Activated naive CD8-positive, alpha-beta T cell treated with anti-CD3 and anti-CD28 coated beads, Interleukin-2, amount 10 ng/mL, durations not matched to agents 7 days and 5 days (primary cell): Measurements from ENCODE around the gene DYDC1. TPM values are rescaled to one million over a fixed set of nuclear protein-coding genes. Genes with fewer than 3 reads are reported as not detected.
"Not testable (repeated sequence)": the region's sequence is repeated elsewhere in the genome, so short reads cannot be mapped to it uniquely, and the experiment has no call there.

ENCODE experiments used
- ATAC-seq: fragments of 150-1000 bp; cut with Tn5 transposase; one replicate; pipeline ENCODE4 v1.10.0; 2021; ENCODE audit warnings: low read depth, moderate library complexity
- POLR2A ChIA-PET: fragments of 350-600 bp; sonication (Branson Sonifier 250); formaldehyde crosslinking; loops from one replicate; lab custom pipeline; 2021; ENCODE audit warnings: antibody characterized with exemption; lab: Charles Lee
- DNase-seq: peaks from one replicate; pipeline ENCODE4 v3.0.0; 2021
- H3K27ac Mint-ChIP-seq: one replicate; pipeline ENCODE4 v1.8.0; 2022; ENCODE audit warnings: mild to moderate bottlenecking, mixed read lengths
- H3K27me3 Mint-ChIP-seq: one replicate; pipeline ENCODE4 v1.8.0; 2022; ENCODE audit warnings: mild to moderate bottlenecking, moderate library complexity, mixed read lengths
- H3K36me3 Mint-ChIP-seq: one replicate; pipeline ENCODE4 v1.8.0; 2021; ENCODE audit warnings: mild to moderate bottlenecking, mixed read lengths
- H3K4me1 Mint-ChIP-seq: one replicate; pipeline ENCODE4 v1.8.0; 2021; ENCODE audit warnings: mixed read lengths
- H3K4me3 Mint-ChIP-seq: one replicate; pipeline ENCODE4 v1.8.0; 2022; ENCODE audit warnings: mild to moderate bottlenecking, moderate library complexity, mixed read lengths
- H3K9me3 Mint-ChIP-seq: one replicate; pipeline ENCODE4 v1.8.0; 2021; ENCODE audit warnings: mixed read lengths
- total RNA-seq, 2 experiments: library from RNA; stranded (reverse); gene quantifications; one replicate each; pipeline ENCODE4 v1.2.3, GENCODE V29; 2021

DYDC1 gene
- total RNA-seq, 2 experiments from 2014 or later, result not detected

DNA sequence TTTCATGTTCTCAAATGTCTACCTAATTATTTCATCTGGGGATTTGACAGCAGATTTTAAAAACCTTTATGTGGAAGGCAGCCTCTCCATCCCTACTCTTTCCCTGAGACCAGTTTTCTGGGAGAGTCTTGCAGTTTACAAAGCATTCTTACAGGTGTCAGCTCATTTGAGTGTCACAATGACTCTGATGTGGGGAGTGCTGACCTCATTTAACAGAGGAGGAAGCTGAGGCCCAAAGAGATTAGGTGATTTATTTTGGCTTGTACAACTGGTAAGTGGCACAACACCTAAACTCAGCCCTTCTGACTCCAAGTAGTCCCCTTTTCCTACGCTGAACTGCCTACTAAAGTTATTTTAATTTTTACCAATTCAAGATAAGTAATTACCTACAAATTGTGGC, 33.8 kb downstream of the DYDC1 start:
- H3K4me3 Mint-ChIP-seq, result no peak overlapping the region
- DNase-seq (no peak), ATAC-seq (no peak)
- no peaks in the 10 kb centered on the region for H3K36me3 Mint-ChIP-seq
- POLR2A ChIA-PET, result no interaction called here
- H3K27ac Mint-ChIP-seq, result no peak overlapping the region
- H3K4me1 Mint-ChIP-seq, result no peaks in the 10 kb centered on the region
- no peaks in the 10 kb centered on the region for H3K9me3 Mint-ChIP-seq
- H3K27me3 Mint-ChIP-seq, result peaks cover 9% of the 10 kb centered on the region

DNA sequence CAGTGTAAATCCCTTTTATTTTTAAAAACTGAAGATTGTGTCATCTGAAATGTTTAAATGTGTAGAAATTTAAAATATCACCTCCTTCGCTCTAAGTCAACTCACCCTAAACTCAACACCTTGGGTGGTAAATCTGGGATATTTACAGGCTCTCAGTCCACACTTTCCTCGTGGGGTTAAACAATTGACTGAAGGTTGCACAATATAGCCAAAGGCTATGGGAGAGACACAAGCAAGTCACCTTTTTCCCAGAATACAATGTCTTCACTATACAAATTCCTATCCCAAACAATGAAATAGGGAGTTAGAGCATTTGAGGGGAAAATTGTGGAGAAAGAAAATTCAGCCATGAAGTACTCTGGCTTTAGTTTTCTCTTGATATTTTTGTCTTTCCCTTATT, 34.4 kb downstream of the DYDC1 start:
- POLR2A ChIA-PET, result no interaction called here
- Mint-ChIP-seq H3K27me3 (peaks cover 9% of the 10 kb centered on the region), H3K27ac (no peak overlapping the region), H3K9me3 (no peaks in the 10 kb centered on the region), H3K4me1 (no peaks in the 10 kb centered on the region), H3K4me3 (no peak overlapping the region), H3K36me3 (no peaks in the 10 kb centered on the region)
- no peak for DNase-seq
- ATAC-seq, result no peak

DNA sequence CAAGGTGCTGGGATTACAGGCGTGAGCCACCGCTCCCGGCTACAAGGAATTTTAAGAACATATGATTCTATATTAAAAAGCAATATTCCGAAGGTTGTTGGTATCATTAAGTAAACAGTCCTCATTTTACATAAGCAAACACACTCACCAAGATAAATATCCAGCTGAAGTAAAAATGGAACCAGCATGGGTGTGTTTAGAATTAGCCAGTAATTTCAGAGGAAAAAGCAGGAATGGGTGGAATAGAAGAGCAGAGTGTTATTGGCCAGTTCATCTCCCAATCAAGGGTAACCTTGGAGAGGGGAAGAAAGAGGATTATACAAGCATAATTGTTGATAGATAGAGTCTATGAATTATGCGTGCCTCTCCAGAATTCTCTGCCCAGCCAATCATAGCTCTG, 35.4 kb downstream of the DYDC1 start:
- H3K27ac Mint-ChIP-seq, result no peak overlapping the region
- ATAC-seq, result no peak
- POLR2A ChIA-PET, result no interaction called here
- DNase-seq, result no peak
- H3K4me1 Mint-ChIP-seq, result no peaks in the 10 kb centered on the region
- H3K9me3 Mint-ChIP-seq, result no peaks in the 10 kb centered on the region
- H3K4me3 Mint-ChIP-seq, result no peak overlapping the region
- H3K36me3 Mint-ChIP-seq, result no peaks in the 10 kb centered on the region
- peaks cover 11% of the 10 kb centered on the region for H3K27me3 Mint-ChIP-seq

DNA sequence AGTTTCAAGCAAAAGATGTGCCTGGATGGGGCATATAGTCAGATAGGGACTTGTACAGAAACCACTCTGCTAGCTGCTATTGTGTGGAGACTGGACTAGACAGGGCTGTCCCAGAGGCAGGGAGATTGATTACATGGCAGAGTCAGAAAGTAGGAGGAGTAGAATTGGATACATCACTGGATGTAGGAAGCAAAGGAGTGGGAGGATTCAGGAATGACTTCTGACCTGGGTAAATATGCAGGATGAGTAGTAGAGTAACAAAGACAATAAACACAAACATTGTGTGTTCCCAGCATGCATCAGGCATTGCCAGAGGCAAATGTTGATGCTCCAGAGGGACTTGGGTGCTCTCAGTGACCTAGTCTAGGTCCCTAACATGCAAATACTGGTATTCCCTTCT, 36.2 kb downstream of the DYDC1 start:
- POLR2A ChIA-PET, result no interaction called here
- no peaks in the 10 kb centered on the region for H3K36me3 Mint-ChIP-seq
- peaks cover 11% of the 10 kb centered on the region for H3K27me3 Mint-ChIP-seq
- H3K27ac Mint-ChIP-seq, result no peak overlapping the region
- no peaks in the 10 kb centered on the region for H3K9me3 Mint-ChIP-seq
- no peaks in the 10 kb centered on the region for H3K4me1 Mint-ChIP-seq
- DNase-seq, result no peak
- no peak overlapping the region for H3K4me3 Mint-ChIP-seq
- ATAC-seq, result no peak

DNA sequence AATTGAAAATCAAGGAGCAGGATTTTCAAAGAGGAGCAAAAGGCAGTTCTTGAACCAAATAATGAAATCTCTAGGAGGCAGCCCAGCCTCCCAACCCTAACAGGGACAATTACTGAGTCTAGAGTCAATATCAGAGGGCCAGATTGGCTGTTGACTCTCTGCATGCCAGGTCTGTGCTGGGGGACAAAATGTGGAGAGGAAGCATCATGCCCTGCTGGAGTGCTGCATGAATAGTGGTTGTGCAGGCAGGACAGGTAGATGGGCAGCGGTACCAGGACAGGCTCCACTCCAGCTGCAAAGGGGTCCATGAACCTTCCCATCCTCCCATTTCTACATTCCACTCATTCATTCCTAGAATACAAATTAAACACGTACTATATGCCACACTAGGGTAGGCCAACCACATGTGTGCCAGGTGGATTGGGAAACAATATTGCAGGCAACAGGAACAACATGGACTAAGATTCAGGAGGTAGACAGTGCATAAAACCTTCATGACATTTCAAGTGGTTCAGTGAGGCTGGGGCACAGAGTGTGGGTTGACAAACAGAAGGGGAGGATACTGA, 36.7 kb downstream of the DYDC1 start:
- Mint-ChIP-seq H3K4me1 (no peaks in the 10 kb centered on the region), H3K36me3 (no peaks in the 10 kb centered on the region), H3K9me3 (no peaks in the 10 kb centered on the region), H3K27ac (no peak overlapping the region), H3K27me3 (peaks cover 11% of the 10 kb centered on the region), H3K4me3 (no peak overlapping the region)
- DNase-seq (no peak), ATAC-seq (no peak)
- POLR2A ChIA-PET, result no interaction called here

DNA sequence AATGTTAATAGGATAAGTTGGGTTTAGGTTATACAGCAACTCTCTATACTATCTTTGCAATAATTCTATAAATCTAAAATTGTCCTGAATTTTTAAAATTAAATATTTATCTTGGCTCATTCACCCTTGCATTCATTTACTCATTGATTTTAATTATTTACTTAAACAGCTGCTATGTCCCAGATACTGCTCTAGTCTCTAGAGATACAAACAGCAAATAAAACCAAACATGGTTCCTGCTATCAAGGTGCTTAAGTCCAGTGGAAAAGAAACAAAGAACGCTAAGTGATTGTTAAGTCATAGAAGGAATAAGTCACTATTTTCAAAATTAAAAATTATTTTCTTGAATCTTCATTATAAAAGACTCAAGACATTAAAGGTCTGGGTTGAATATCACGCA, 37.2 kb downstream of the DYDC1 start:
- ATAC-seq (no peak), DNase-seq (no peak)
- POLR2A ChIA-PET, result no interaction called here
- Mint-ChIP-seq H3K36me3 (no peaks in the 10 kb centered on the region), H3K27ac (no peak overlapping the region), H3K9me3 (no peaks in the 10 kb centered on the region), H3K4me3 (no peak overlapping the region), H3K27me3 (peaks cover 11% of the 10 kb centered on the region), H3K4me1 (no peaks in the 10 kb centered on the region)

DNA sequence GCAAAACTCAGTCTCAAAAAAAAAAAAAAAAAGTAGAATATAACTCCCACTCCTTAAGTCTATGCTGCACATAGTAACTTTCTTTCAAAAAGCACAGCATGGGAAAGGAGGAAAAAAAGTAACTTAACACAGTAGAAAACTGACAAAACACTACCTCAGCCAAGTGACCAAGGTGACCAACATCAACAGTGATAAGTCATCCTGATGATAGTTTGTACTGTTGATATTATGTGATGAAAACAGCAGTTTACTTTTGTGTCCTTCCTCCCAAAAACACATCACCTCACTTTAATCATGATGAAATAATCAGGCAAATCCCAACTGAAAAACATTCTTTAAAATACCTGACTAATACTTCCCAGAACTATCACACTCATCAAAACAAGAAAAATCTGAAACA, 37.8 kb downstream of the DYDC1 start:
- POLR2A ChIA-PET, result no interaction called here
- no peaks in the 10 kb centered on the region for H3K4me1 Mint-ChIP-seq
- H3K36me3 Mint-ChIP-seq, result no peaks in the 10 kb centered on the region
- H3K9me3 Mint-ChIP-seq, result no peaks in the 10 kb centered on the region
- H3K4me3 Mint-ChIP-seq, result no peak overlapping the region
- DNase-seq, result no peak
- ATAC-seq, result no peak
- no peak overlapping the region for H3K27ac Mint-ChIP-seq
- peaks cover 9% of the 10 kb centered on the region for H3K27me3 Mint-ChIP-seq

DNA sequence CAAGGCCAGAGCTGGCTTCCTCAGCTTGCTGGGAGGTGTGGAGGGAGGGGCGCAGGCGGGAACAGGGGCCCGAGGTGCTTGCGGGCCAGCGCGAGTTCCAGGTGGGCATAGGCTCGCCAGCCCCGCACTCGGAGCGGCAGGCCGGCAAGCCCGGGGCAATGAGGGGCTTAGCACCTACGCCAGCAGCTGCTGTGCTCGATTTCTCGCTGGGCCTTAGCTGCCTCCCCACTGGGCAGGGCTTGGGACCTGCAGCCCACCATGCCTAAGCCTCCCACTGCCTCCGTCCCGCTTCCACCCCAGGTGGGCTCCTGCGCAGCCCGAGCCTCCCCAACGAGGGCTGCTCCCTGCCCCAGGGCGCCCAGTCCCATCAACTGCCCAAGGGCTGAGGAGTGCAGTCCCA, 41.2 kb downstream of the DYDC1 start:
- no peak for DNase-seq
- no peak overlapping the region for H3K4me3 Mint-ChIP-seq
- ATAC-seq, result no peak
- no peaks in the 10 kb centered on the region for H3K9me3 Mint-ChIP-seq
- H3K27me3 Mint-ChIP-seq, result peaks cover 10% of the 10 kb centered on the region
- POLR2A ChIA-PET, result no interaction called here
- H3K4me1 Mint-ChIP-seq, result no peaks in the 10 kb centered on the region
- H3K27ac Mint-ChIP-seq, result no peak overlapping the region
- no peaks in the 10 kb centered on the region for H3K36me3 Mint-ChIP-seq

DNA sequence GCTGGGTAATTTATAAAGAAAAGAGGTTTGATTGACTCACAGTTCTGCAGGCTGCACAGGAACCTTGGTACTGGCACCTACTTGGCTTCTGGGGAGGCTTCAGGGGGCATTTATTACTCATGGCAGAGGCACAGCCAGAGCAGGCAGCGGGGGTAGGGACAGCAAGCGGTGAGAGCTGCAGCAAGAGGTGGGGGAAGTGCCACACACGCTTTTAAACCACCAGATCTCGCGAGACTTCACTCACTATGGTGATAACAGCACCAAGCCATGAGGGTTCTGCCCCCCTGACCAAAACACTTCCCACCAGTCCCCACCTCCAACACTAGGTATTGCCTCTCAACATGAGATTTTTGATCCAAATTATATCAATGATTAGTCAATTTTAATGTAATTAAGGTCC, 43.0 kb downstream of the DYDC1 start:
- POLR2A ChIA-PET, result no interaction called here
- H3K36me3 Mint-ChIP-seq, result no peaks in the 10 kb centered on the region
- H3K27ac Mint-ChIP-seq, result no peak overlapping the region
- H3K27me3 Mint-ChIP-seq, result peaks cover 10% of the 10 kb centered on the region
- H3K4me3 Mint-ChIP-seq, result no peak overlapping the region
- H3K9me3 Mint-ChIP-seq, result peaks cover 1% of the 10 kb centered on the region
- no peak for DNase-seq
- no peak for ATAC-seq
- H3K4me1 Mint-ChIP-seq, result no peaks in the 10 kb centered on the region

DNA sequence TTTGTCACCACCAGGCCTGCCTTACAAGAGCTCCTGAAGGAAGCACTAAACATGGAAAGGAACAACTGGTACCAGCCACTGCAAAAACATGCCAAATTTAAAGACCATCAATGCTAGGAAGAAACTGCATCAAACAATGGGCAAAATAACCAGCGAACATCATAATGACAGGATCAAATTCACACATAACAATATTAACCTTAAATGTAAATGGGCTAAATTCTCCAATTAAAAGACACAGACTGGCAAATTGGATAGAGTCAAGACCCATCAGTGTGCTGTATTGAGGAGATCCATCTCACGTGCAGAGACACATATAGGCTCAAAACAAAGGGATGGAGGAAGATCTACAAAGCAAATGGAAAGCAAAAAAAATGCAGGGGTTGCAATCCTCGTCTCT, 50.6 kb downstream of the DYDC1 start:
- H3K4me1 Mint-ChIP-seq, H3K27me3 Mint-ChIP-seq, H3K27ac Mint-ChIP-seq, ATAC-seq, DNase-seq, H3K4me3 Mint-ChIP-seq, POLR2A ChIA-PET, H3K36me3 Mint-ChIP-seq: not testable (repeated sequence)
- peaks cover 14% of the 10 kb centered on the region for H3K9me3 Mint-ChIP-seq

DNA sequence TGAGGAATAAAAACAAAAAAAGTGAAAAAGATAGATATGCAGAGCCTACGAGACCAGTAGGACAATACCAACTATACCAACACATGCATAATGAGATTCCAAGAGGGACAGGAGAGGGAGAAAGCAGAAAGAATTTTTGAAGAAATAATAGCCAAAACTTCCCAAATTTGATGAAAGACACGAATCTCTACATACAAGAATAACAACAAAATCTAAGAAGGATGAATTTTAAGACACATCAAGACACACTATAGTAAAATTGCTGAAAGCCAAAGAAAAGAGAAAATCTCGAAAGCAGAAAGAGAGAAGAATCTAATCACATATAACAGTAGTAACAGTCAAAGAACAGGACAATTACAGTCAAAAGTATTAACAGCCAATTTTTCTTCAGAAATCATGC, 59.6 kb downstream of the DYDC1 start:
- Mint-ChIP-seq H3K27ac (no peak overlapping the region), H3K4me1 (no peaks in the 10 kb centered on the region), H3K27me3 (peaks cover 7% of the 10 kb centered on the region), H3K36me3 (no peaks in the 10 kb centered on the region), H3K4me3 (no peak overlapping the region), H3K9me3 (peaks cover 9% of the 10 kb centered on the region)
- DNase-seq, result no peak
- no peak for ATAC-seq
- POLR2A ChIA-PET, result no interaction called here

DNA sequence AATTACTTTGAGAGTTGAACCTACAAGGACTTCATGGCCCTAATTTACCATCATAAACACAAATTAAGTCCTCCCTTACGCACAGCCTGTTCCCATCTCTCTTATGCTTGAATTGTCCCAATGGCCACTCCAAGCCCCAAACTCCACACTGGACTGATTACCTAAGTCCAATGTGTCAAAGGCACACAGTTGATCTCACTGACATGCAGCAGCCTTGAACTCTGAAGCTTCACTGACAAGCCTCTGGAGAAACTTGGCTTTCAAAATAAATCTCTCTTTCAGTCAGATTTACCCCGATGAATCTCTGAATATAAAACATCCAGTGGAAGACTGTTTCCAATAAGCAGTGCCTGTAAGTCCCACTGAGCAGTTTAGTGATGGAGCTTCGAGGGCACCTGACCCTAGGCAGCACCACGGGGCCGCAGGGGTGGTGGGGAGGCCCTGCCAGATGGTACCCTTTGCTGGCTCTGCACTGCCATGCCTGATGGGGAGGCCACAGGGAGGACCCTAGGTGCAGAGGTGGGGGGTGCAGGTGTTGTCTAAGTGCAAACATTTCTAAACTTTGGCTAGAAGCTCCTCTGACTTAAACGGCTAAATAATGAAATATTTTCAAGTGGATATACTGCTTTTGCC, 63.8 kb downstream of the DYDC1 start:
- Mint-ChIP-seq H3K9me3 (peaks cover 1% of the 10 kb centered on the region), H3K27me3 (peaks cover 15% of the 10 kb centered on the region), H3K27ac (no peak overlapping the region), H3K4me1 (peaks cover 2% of the 10 kb centered on the region), H3K4me3 (no peak overlapping the region), H3K36me3 (no peaks in the 10 kb centered on the region)
- ATAC-seq (no peak), DNase-seq (no peak)
- POLR2A ChIA-PET, result no interaction called here

DNA sequence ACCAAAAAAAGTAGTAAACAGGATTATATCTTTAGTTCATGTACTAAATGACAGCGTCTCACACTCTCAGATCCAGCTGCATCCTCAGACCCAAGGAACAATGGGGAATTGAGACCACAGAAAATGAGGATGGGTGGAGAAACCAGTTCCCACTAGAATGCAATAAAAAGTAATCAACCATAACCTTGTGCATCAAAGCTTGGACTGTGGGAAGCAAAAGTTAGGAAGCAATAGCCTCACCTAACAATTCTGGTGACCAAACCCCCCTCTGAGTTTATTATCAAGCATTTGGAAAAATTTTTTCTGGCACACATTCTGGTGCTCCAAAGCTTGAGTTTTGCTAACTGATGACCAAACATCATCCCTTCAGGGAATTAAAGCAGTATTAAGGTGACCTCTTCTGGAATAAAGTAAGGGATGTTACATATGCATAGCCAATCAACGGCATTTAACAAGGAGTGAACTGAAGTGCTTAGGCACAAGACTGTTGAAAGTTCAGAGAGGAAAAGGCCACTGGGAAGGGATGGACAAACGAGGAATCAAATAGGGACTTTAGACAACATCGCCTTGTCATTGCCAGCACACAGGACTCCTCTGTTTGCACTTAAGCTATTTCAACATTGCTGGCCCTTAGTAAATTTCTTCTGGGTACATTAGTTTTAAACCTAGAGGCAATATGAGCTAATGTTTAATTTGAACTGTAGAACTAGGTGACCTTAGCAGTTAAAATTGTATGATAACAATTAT, 65.9 kb downstream of the DYDC1 start:
- ATAC-seq, result no peak
- Mint-ChIP-seq H3K36me3 (no peaks in the 10 kb centered on the region), H3K4me1 (peaks cover 2% of the 10 kb centered on the region), H3K27me3 (peaks cover 23% of the 10 kb centered on the region), H3K4me3 (no peak overlapping the region), H3K9me3 (peaks cover 1% of the 10 kb centered on the region), H3K27ac (no peak overlapping the region)
- POLR2A ChIA-PET, result no interaction called here
- no peak for DNase-seq
